Heart right ventricle (tissue), 16 donors: ENCODE results near the gene CFAP126. TPM values are rescaled to one million over a fixed set of nuclear protein-coding genes. Genes with fewer than 3 reads are reported as not detected.
"Not testable (repeated sequence)": the region's sequence is repeated elsewhere in the genome, so short reads cannot be mapped to it uniquely, and the experiment has no call there.

ENCODE experiments used
- ATAC-seq, 8 donors: fragments of 200-7000 bp; cut with Tn5 transposase; one replicate each; pipeline ENCODE4 v1.9.1; 2020; ENCODE audit warnings: mild to moderate bottlenecking in 8 of 8, moderate library complexity in 8 of 8, moderate number of reproducible peaks in 1 of 8
- DNase-seq, 2 donors: peaks; one replicate each; pipeline ENCODE4 v3.0.0-alpha.2; 2020
- H3K27ac ChIP-seq, 10 donors: fragments of 200-600 bp; sonication (generic) in 2 of 10; one replicate each; pipeline versions ENCODE4 v1.5.0 to v1.8.0; 2020 to 2022; ENCODE audit warnings: mild to moderate bottlenecking in 3 of 10
- H3K27me3 ChIP-seq, 7 donors: fragments of 200-600 bp; one replicate each; pipeline ENCODE4 v1.8.0; 2021 to 2022; ENCODE audit warnings: mild to moderate bottlenecking in 2 of 7
- H3K36me3 ChIP-seq, 9 donors: fragments of 200-600 bp; sonication (generic) in 1 of 9; one replicate each; pipeline versions ENCODE4 v1.5.0 to v1.8.0; 2020 to 2022; ENCODE audit warnings: mild to moderate bottlenecking in 2 of 9
- H3K4me1 ChIP-seq, 9 donors: fragments of 200-600 bp; sonication (generic) in 1 of 9; one replicate each; pipeline versions ENCODE4 v1.5.0 to v1.8.0; 2020 to 2022; ENCODE audit warnings: mild to moderate bottlenecking in 4 of 9
- H3K4me3 ChIP-seq, 10 donors: fragments of 200-600 bp; sonication (generic) in 2 of 10; one replicate each; pipeline versions ENCODE4 v1.5.0 to v1.8.0; 2020 to 2022; ENCODE audit warnings: mild to moderate bottlenecking in 7 of 10, moderate library complexity in 2 of 10
- H3K9me3 ChIP-seq, 11 donors: fragments of 200-600 bp in 10 of 11; sonication (generic) in 2 of 11; one replicate each; pipeline versions ENCODE4 v1.5.0 to v1.8.0; 2013 to 2022; ENCODE audit warnings: mild to moderate bottlenecking in 2 of 11, control low read depth in 1 of 11, moderate library complexity in 1 of 11
- WGBS, 2 donors: extraction: QIAGEN DNeasy Blood & Tissue Kit; methylation state at CpG; one replicate each; pipeline ENCODE4 v1.1.7; 2013; ENCODE audit warnings: inconsistent platforms in 1 of 2; 5-methylcytosine and 5-hydroxymethylcytosine counted together
- intact Hi-C, 10 donors: fragments of 100-400 bp; cut with DNase I; formaldehyde crosslinking; loops; one replicate each; pipeline versions ENCODE4 v1.11.1 to v1.14.2; 2022
- long read RNA-seq, 3 donors: library from polyadenylated mRNA; unstranded; transcript quantifications; one replicate each; pipeline ENCODE4 v2.0.0, GENCODE V29; 2020 to 2021
- polyA plus RNA-seq, 2 donors: library from polyadenylated mRNA; stranded (reverse); fragments of 200-250 nt; gene quantifications; one replicate each; pipeline ENCODE4 v1.2.3, GENCODE V29; 2013
- total RNA-seq, 10 donors: library from RNA; stranded (reverse); fragmentation: NEBNext Ultra II Directional in 3 of 10; extraction: Animal tissue kit (Norgen Biotek cat#: 25700) in 3 of 10; gene quantifications; one replicate each; pipeline versions ENCODE4 v1.2.1 to v1.2.4, GENCODE V29; 2021 to 2023
- TF ChIP-seq, protein P1 (sequence below), 9 donors: fragments of 200-600 bp; sonication (generic) in 2 of 9; IDR thresholded peaks; one replicate each; pipeline versions ENCODE4 v1.5.0 to v1.8.0; 2021 to 2022; ENCODE audit warnings: antibody characterized with exemption in 9 of 9, mild to moderate bottlenecking in 5 of 9, moderate library complexity in 1 of 9
- donor health status: Arrhythmogenic right ventricular cardiomyopathy.
- donor health status: ischemic (EF 13 %, LVEDD 7.1; RV severe dilation, severe dysfunction).
- donor health status: healthy with polysubstance abuse.
- donor health status: DM: no; HTN: yes; CAD: no.
- donor health status: DM: no; HTN: no; CAD: no.
- donor health status: ischemic (EF 25% LVEDD 6.9; RV normal size, moderate dysfunction).
- donor health status: ischemic (EF 25% LVEDD 5.7; RV mildly dilated, moderate dysfunction).
- donor health status: healthy.
- donor health status: DM: yes; HTN: yes; CAD: no.
- donor health status: Ischemic cardiomyopathy.
- donor health status: ischemic (EF 35%, LVEDD 5.7; RV mildly dilated, moderate dysfunction).
- donor health status: nonischemic (EF 11% LVEDD 7.7; RV severe dilation, severe dysfunction).
- donor health status: DM: yes; HTN: yes; CAD: no.
- donor health status: PGD.
- donor health status: ischemic (EF 29% LVEDD 5.4; RV normal size, mild dysfunction).
- donor health status: nonischemic (EF 23%, LVEDD 6.1; RV moderate dilation, normal function).

CFAP126 gene, protein sequence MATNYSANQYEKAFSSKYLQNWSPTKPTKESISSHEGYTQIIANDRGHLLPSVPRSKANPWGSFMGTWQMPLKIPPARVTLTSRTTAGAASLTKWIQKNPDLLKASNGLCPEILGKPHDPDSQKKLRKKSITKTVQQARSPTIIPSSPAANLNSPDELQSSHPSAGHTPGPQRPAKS
- total RNA-seq (not detected), polyA plus RNA-seq (not detected)
- long read RNA-seq, donor 1: 0 reads
- long read RNA-seq, donor 2: 0 reads
- long read RNA-seq, donor 3, partial matches to known transcripts: 0 of 4 reads
- long read RNA-seq, donor 3, other reads (novel, unspliced or antisense): 4 of 4 reads

DNA sequence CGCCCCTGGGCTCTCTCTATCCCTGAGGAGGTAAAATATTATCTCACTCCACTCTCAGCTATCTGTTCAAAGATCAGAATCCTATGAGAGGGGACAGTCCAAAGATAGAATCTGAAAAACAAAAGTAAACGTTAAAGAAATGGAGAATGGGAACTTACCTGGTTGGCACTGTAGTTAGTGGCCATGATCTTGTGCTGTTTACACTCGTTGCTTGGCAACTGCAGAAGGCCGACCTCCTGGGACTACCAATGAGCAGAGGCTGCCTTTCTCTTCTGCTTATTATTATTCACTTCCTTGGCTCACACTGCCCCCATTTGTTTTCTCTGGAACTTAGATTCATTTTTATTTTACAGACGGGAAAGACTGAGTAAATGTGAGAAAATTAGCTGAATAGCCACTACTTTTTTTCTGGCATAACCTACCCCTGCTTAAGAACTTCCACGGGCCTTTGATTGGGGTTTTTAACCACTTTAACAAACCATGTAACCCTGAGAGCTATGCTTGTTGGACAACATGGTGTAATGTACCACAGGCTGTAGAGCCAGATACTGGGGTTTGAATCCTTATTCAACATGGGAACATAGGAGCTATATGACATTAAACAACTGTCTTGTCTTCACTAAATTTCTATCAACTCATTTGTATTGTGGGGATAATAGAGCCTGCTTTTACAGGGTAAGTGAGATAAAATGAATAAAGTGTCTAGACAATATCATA lies at the start of gene CFAP126:
TSS of gene CFAP126 (minus strand) at position 193 of the 717 bp plus-strand sequence. CDS start at position 185, 8 bp downstream.
- WGBS, 2 donors: 28 to 31% methylated on average over 6 of the region's 6 CpGs
- Histone ChIP-seq H3K9me3 (no peaks in the 10 kb centered on the region), H3K4me3 (no peak within 1 kb of the TSS), H3K36me3 (peaks cover 0 to 45% (median 0%) of the 10 kb centered on the region in 9 donors), H3K4me1 (peaks cover 0 to 14% (median 7%) of the 10 kb centered on the region in 9 donors), H3K27ac (peak within 1 kb of the TSS in 6 of 10 donors; percentile 8 to 69 (median 27)), H3K27me3 (no peaks in the 10 kb centered on the region)
- ATAC-seq (peak; percentile 88 to 96 (median 93)), DNase-seq (peak; percentile 35 to 79)
- TF ChIP-seq, protein P1, sequence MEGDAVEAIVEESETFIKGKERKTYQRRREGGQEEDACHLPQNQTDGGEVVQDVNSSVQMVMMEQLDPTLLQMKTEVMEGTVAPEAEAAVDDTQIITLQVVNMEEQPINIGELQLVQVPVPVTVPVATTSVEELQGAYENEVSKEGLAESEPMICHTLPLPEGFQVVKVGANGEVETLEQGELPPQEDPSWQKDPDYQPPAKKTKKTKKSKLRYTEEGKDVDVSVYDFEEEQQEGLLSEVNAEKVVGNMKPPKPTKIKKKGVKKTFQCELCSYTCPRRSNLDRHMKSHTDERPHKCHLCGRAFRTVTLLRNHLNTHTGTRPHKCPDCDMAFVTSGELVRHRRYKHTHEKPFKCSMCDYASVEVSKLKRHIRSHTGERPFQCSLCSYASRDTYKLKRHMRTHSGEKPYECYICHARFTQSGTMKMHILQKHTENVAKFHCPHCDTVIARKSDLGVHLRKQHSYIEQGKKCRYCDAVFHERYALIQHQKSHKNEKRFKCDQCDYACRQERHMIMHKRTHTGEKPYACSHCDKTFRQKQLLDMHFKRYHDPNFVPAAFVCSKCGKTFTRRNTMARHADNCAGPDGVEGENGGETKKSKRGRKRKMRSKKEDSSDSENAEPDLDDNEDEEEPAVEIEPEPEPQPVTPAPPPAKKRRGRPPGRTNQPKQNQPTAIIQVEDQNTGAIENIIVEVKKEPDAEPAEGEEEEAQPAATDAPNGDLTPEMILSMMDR (IDR thresholded peaks at IDR 0.05): peak in 6 of 9 donors; percentile 25 to 54 (median 35)
- intact Hi-C loops: loop anchor here in 4 of 10 donors (5.0 kb wide), 2 partner anchors 61 to 141 kb away; partner anchors contain the start of genes TOMM40L (in 3 of the 4) and MPZ (in 1 of the 4)

DNA sequence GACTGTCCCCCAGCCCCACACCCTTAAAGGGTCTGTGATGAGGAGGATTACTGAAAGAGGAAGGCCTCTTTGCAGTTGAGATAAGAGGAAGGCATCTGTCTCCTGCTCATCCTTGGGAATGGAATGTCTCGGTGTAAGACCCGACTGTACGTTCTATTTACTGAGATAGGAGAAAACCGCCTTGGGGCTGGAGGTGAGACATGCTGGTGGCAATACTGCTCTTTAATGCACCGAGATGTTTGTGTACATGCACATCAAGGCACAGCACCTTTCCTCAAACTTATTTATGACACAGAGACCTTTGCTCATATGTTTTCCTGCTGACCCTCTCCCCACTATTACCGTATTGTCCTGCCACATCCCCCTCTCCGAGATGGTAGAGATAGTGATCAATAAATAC lies 45.4 kb upstream of the CFAP126 start:
- H3K4me1 ChIP-seq: peaks cover 0 to 19% (median 0%) of the 10 kb centered on the region in 9 donors
- H3K36me3 ChIP-seq, intact Hi-C loops, H3K9me3 ChIP-seq, ATAC-seq, H3K4me3 ChIP-seq, H3K27me3 ChIP-seq, H3K27ac ChIP-seq, DNase-seq: not testable (repeated sequence)
- 84 to 89% methylated on average over 7 of the region's 7 CpGs for WGBS, 2 donors

DNA sequence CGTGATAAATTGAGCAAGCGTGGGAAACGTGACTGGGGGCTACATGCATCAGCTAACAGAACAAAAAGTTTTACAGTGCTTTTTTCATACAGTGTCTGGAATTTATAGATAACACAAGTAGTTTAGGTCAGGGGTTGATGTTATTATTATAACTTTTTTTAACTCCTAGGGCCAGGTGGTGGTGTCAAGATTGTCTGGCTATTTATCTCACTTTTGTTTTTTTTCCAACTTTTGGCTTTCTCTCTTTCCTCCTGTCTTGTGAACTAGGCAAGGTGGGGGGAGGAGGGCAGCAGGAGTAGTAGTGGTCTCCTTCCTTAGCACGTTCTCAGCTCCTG lies 42.9 kb upstream of the CFAP126 start:
- H3K36me3 ChIP-seq, ATAC-seq, DNase-seq, H3K27me3 ChIP-seq, H3K9me3 ChIP-seq, H3K4me3 ChIP-seq, H3K27ac ChIP-seq, intact Hi-C loops: not testable (repeated sequence)
- WGBS, 2 donors: 88% methylated on average over 4 of the region's 4 CpGs
- H3K4me1 ChIP-seq: peaks cover 0 to 19% (median 0%) of the 10 kb centered on the region in 9 donors

DNA sequence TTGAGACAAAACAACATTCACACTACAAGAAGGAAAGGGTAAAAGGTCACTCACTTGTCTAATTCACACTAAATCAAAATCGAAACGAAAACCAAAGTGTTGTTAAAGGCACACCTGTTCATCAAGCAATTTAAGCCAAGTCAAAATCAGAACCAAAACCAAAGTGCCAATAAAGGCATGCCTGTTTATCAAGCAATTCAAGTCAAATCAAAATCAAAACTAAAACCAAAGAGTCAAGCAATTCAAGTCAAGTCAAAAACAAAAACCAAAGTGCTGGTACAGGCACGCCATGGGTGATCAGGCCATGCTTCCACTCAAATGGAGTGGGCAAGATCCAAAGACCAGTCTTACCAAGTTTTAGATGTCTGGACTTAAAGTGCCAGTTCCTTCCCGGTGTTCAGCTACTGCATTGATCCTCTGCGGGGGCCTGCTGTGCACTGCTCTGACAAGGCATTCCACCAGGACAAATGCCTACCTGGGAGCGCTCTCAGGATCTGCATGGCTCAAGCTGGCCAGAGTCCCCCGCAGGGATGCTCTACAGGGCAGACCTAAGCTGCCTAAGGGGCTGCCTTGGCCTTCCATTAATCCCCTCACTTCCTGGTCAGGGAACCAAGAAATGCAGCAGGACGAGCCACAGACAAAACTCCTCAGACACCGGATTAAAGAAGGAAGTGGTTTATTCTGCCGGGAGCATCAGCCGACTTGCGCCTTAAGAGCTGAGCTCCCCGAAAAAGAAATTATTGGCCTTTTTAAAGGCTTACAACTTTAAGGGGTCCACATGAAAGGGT lies 42.4 kb upstream of the CFAP126 start:
- 88 to 90% methylated on average over 13 of the region's 13 CpGs for WGBS, 2 donors
- not testable (repeated sequence) for H3K27me3 ChIP-seq, DNase-seq, H3K9me3 ChIP-seq, H3K4me3 ChIP-seq, ATAC-seq, H3K36me3 ChIP-seq
- H3K4me1 ChIP-seq: peaks cover 0 to 19% (median 0%) of the 10 kb centered on the region in 9 donors
- intact Hi-C loops: loop anchor here in 1 of 10 donors (10.0 kb wide), 1 partner anchor 335 kb away; the partner anchor contains the start of gene DUSP12
- peak overlapping the region in 1 of 10 donors; percentile 31 for H3K27ac ChIP-seq

DNA sequence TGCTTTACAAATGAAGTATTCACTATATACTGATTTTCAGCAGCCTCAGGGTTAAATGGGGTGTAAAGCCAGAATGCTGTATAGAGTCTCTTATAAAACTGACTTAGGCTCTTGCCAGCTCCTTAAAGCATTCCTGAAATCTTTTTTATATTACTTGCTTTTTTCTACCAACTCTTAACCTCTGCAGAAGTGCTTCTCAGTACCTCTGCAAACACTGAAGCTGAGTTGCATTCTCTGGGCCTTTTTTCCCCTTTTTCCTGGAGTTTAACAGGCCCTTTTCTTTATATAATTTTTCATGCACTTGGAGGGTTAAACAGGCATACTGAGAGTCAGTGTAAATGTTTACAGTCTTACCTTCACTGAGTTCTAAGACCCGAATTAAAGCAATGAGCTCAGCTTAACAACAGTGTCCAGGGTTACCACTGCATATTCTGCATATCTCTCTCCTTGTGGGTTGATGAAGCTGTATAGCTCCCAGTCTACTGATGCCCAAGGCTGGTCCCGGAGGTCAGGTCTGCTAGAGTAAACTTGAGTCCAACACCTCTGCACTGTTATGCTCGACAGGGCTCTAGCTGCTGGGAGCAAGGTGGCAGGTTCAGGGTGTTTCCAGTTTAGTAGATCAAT lies 40.9 kb upstream of the CFAP126 start:
- TF ChIP-seq, protein P1 (IDR thresholded peaks at IDR 0.05): no peak
- 74 to 78% methylated on average over 3 of the region's 3 CpGs for WGBS, 2 donors
- intact Hi-C loops: loop anchor here in 1 of 10 donors (10.0 kb wide), 1 partner anchor 336 kb away; the partner anchor contains the start of gene DUSP12

More for the DNA sequence above, 40.9 kb upstream of the CFAP126 start:
- Histone ChIP-seq H3K9me3 (peaks cover 0 to 6% (median 0%) of the 10 kb centered on the region in 11 donors), H3K4me3 (no peak overlapping the region), H3K27ac (no peak overlapping the region), H3K36me3 (no peaks in the 10 kb centered on the region), H3K27me3 (peaks cover 0 to 4% (median 0%) of the 10 kb centered on the region in 7 donors), H3K4me1 (peaks cover 0 to 19% (median 0%) of the 10 kb centered on the region in 9 donors)
- DNase-seq: no peak
- ATAC-seq: no peak
